Measurements from ENCODE around the gene TGFA.

TGFA gene

DNA sequence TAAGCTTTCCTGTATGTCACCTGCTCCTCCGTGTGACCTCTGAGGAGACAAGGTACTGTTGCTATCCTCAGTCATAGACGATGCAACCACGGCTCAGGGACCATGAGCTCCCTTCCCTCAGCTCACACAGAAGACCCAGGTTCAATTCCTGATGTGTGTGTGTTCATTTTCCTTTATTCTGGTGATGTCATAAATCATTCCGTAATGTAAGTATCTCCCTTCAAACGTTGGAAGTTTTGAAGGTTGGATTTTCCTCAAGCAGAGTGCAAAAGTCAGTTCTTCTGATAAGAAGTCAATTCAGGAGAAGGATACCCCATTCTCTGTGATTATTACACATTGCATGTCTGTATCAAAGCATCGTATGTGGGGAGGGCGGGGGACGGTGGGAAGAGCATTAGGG, 132.9 kb downstream of the TGFA start:
- DNase-seq (ENCODE audit: low read depth in 2 of 3, low spot score in 2 of 3): no peak

DNA sequence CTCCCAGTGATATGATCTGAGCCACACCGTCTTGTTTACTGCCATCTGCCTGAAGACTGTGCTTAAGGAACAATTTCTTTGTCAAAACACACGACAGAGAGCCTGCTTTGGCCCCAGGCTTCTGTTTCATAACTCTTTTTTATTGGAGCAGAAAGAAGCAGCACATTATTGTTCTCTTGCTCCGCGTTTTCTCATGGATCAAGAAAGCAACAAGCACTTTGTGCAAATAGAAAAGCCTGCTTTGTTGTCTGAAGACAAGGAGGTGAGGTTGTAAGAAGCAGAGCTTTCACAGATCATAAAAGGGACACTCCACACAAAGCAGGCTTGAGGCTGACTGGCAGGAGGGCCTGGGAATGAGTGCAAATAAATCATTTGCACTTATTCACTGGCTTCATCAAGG, 133.5 kb downstream of the TGFA start:
- DNase-seq (ENCODE audit: low read depth in 2 of 3, low spot score in 2 of 3): no peak

DNA sequence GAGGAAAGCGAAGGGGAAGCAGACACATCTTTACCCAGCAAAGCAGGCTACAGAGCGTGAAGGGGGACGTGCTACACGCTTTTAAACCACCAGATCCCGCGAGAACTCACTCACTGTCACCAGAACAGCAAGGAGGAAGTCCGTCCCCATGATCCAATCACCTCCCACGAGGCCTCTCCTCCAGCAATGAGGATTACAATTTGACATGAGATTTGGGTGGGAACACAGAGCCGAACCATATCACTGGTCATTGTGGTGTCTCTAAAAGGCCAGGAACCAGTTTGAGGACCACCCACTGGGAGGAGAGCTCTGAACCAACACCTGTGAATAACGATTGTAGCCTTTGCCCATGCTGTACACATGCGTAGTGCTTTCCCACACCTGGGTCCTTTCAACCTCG, 135.1 kb downstream of the TGFA start:
- no peak for DNase-seq (ENCODE audit: low read depth in 2 of 3, low spot score in 2 of 3)

GRCh38 chr2:70417011-70417410, 136.6 kb downstream of the TGFA start:
- no peak for DNase-seq (ENCODE audit: low read depth in 2 of 3, low spot score in 2 of 3)

DNA sequence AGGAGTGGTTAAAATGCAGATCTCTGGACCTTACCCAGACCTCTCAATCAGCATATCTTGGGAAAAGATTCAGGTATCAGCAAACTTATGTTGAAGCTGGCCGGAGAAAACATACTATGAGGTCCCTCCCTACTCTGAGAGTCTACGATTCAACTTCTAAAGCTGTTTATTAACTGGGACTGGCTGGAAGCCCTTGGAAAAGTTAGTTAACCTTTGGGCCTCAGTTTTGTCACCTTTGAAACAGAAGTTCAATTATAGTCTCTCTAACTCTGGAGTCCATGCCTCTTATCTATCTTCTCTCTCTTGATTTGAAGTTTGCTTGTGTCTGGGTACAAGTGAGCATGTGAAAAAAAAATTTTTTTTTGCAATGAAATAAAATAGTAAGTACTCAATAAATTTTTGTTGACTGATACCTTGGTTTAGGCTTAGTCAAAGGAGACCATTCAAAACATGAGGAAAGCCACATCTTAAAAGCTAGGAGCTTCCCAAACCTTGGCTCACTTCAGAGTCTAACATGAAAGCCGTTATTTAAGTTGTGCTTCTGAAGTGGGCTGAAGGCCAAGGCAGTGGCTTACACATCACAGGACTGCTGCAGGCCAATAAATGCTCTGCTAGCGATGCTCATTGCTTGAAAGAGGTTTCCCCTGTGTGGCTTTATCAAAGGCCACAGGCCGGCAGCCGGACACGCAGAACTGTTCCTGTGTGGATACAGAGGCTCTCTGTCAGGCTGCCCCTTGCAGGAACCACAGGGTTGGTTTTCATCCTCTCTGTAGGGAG, 141.1 kb downstream of the TGFA start:
- no peak for DNase-seq (ENCODE audit: low read depth in 2 of 3, low spot score in 2 of 3)

DNA sequence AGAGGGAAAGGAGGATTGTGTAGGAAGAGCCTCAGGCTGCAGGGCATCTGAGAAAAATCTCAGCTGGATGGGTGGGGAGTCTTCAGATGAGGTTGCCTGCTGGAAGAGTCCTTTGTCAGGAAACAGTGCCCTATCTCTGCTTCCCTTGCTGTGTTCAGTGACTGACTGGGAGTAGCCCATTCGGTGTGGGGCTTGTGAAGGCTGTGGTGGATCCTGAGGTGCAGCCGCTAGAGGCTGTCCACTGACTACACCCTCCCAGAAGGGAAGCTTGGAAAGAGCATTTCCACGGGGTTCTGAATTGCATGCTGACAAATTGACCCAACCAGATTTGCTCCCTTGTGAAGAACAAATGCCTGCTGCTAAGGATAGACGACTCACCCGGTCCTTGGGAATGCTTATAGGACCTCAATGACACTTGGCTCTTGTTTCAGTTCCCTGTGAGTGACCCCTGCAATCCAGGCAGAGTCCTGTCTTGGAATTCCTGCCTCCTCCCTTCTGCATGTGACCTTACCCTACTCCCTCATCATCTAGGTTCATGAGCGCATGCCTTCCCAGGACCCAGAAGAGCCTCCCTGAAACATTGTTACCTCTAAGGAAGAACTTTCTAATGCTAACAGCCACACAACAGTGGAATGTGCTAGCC, 142.0 kb downstream of the TGFA start:
- DNase-seq (ENCODE audit: low read depth in 2 of 3, low spot score in 2 of 3): no peak

DNA sequence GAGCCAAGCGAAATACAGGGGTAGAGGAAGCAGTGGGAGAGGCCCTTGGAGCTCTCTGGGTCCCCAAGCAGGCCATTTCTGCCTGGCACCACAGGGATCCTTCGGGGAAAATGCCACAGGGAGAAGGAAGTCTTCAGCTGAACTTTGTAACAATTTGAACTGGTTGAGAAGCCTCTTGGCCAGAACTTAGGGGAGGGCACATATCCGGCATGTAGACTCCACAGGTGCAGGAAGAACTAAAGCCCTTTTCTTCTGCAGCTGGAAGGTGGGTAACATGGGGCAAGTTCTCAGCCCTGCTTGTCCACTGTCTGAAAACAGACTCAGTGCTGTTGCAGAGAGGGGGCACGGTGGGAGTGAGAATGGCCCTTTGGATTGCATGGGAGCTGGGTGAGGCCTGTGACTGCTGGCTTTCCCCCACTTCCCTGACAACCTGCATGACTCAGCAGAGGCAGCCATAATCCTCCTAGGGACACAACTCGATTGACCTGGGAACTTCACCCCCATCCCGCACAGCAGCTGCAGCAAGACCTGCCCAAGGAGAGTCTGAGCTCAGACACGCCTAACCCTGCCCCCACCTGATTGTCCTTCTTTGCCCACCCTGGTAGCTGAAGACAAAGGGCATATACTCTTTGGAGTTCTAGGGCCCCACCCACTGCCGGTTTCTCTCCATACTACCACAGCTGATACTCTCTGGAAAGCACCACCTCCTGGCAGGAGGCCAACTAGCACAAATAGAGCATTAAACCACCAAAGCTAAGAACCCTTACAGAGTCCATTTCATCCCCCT, 150.2 kb downstream of the TGFA start:
- DNase-seq (ENCODE audit: low read depth in 2 of 3, low spot score in 2 of 3): no peak

DNA sequence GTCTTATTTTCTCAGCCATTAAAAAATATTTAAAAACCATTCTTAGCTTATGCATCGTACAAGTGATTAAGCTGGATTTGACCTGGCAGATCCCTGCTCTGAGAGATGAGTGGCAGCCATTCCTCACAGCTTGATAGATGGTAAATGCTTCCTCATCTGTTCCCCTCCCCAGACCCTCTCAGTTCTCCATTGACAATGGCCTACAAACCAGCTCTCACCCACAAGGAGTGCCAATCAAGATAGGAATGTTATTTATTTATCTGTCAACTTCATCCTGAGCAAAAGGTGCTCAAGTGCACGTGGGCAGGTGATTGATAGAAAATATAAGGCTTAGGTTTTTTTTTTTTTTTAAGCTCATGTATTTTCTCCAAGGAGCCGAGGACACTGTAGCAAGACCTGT, 153.1 kb downstream of the TGFA start:
- DNase-seq (ENCODE audit: low read depth in 2 of 3, low spot score in 2 of 3): no peak

GRCh38 chr2:70399046-70399445, 154.6 kb downstream of the TGFA start:
- DNase-seq (ENCODE audit: low read depth in 2 of 3, low spot score in 2 of 3): no peak
